HepG2 (cell line): ENCODE measurements around the gene EEF1AKMT1. TPM values are rescaled to one million over a fixed set of nuclear protein-coding genes. Genes with fewer than 3 reads are reported as not detected.
"Not testable (repeated sequence)": the region's sequence is repeated elsewhere in the genome, so short reads cannot be mapped to it uniquely, and the experiment has no call there.

ENCODE experiments used
- ATAC-seq: fragments of 200-7000 bp; cut with Tn5 transposase; 3 replicates; pipeline ENCODE4 v1.9.1; 2020; ENCODE audit warnings: mild to moderate bottlenecking, moderate library complexity
- BruUV-seq: library from RNA; stranded (reverse); fragments of 400-500 nt; replicated peaks from 2 replicates; lab custom pipeline; 2021; lab: Mats Ljungman, UMichigan
- CTCF ChIA-PET: fragments of 300-600 bp; formaldehyde crosslinking; extraction: SDS; loops from one replicate; lab custom pipeline; 2021; ENCODE audit warnings: low total read pairs, inconsistent platforms, low intra/inter-chr PET ratio; lab: Yijun Ruan, JAX
- POLR2A ChIA-PET: fragments of 350-600 bp; sonication (Branson Sonifier 250); formaldehyde crosslinking; loops from one replicate; lab custom pipeline; 2020; ENCODE audit warnings: antibody characterized with exemption, inconsistent platforms; lab: Yijun Ruan, JAX
- DNase-seq: peaks from one replicate; pipeline ENCODE4 v3.0.0-alpha.2; 2015; ENCODE audit warnings: low spot score
- FAIRE-seq: peaks from 3 replicates; lab custom pipeline; 2011; peaks lifted over from hg19 to GRCh38; lab: Jason Lieb, UNC
- H2AFZ ChIP-seq: one replicate; pipeline ENCODE4 v1.6.1; 2011; ENCODE audit warnings: low read length, inconsistent platforms
- H3K27ac ChIP-seq: fragments of 300-600 bp; 3 replicates; pipeline ENCODE4 v1.8.0; 2011; ENCODE audit warnings: mixed run types, mild to moderate bottlenecking, mixed read lengths, low read length, inconsistent platforms; ENCODE audit not compliant: insufficient read depth; ENCODE audit errors: extremely low read length
- H3K27me3 ChIP-seq, 2 experiments: fragments of 200-600 bp in 1 of 2; 2 replicates in 1 of 2; 3 replicates in 1 of 2; pipeline versions ENCODE4 v1.6.0 to v1.8.0; 2011; ENCODE audit warnings: low read length in 2 of 2, mild to moderate bottlenecking in 2 of 2, moderate library complexity in 2 of 2, inconsistent platforms in 1 of 2; ENCODE audit not compliant: insufficient read depth in 2 of 2, control insufficient read depth in 1 of 2
- H3K36me3 ChIP-seq, 2 experiments: fragments of 200-600 bp in 1 of 2; replicated peaks in 1 of 2; 2 replicates in 1 of 2; 3 replicates in 1 of 2; pipeline versions ENCODE4 v1.5.1 to v1.8.0; 2011; ENCODE audit warnings: low read length in 2 of 2, inconsistent platforms in 1 of 2; ENCODE audit not compliant: insufficient read depth in 2 of 2, control insufficient read depth in 1 of 2
- H3K4me1 ChIP-seq: 2 replicates; pipeline ENCODE4 v1.5.1; 2012; ENCODE audit warnings: low read length, inconsistent platforms; ENCODE audit not compliant: insufficient read depth
- H3K4me2 ChIP-seq: 2 replicates; pipeline ENCODE4 v1.6.0; 2011; ENCODE audit warnings: low read depth, low read length, inconsistent platforms
- H3K4me3 ChIP-seq, 3 experiments: fragments of 200-600 bp in 1 of 3; sonication (generic), shearing (Covaris generic) in 1 of 3; replicated peaks in 1 of 3; 2 replicates each; pipeline ENCODE4 v1.5.1; 2011 to 2016; ENCODE audit warnings: low read length in 3 of 3, inconsistent platforms in 2 of 3, low read depth in 2 of 3, mild to moderate bottlenecking in 2 of 3, control low read depth in 1 of 3, mixed read lengths in 1 of 3; ENCODE audit not compliant: insufficient read depth in 1 of 3
- H3K79me2 ChIP-seq: one replicate; pipeline ENCODE4 v1.6.1; 2011; ENCODE audit warnings: low read length, inconsistent platforms; ENCODE audit not compliant: insufficient read depth
- H3K9ac ChIP-seq: 2 replicates; pipeline ENCODE4 v1.6.0; 2011; ENCODE audit warnings: mild to moderate bottlenecking, low read depth, low read length, inconsistent platforms; ENCODE audit not compliant: insufficient read depth
- H3K9me3 ChIP-seq: 2 replicates; pipeline ENCODE4 v1.5.1; 2012; ENCODE audit warnings: mild to moderate bottlenecking, low read length
- H4K20me1 ChIP-seq: 2 replicates; pipeline ENCODE4 v1.6.0; 2011; ENCODE audit warnings: inconsistent platforms, mild to moderate bottlenecking, low read length, moderate library complexity; ENCODE audit not compliant: insufficient read depth
- CEBPG ChIP-seq: IDR thresholded peaks from 2 replicates; pipeline ENCODE4 v1.6.1; 2016
- CENPT ChIP-seq: sonication (generic); formaldehyde crosslinking; IDR thresholded peaks from 2 replicates; pipeline ENCODE4 v1.8.0; 2022; ENCODE audit warnings: low read depth, mild to moderate bottlenecking, moderate library complexity, missing genetic modification reagents
- FOXA1 ChIP-seq, 2 experiments: fragments of 450-650 bp in 1 of 2; sonication (generic) in 1 of 2; formaldehyde crosslinking in 1 of 2; IDR thresholded peaks; 2 replicates each; pipeline versions ENCODE4 v1.4.0 to v1.6.1; 2016 to 2020; ENCODE audit warnings: missing genetic modification reagents in 1 of 2
- FOXP1 ChIP-seq, 2 experiments: fragments of 450-650 bp in 1 of 2; IDR thresholded peaks; 2 replicates each; pipeline ENCODE4 v1.6.1; 2017 to 2018; ENCODE audit warnings: antibody characterized with exemption in 1 of 2
- HOXA5 ChIP-seq: sonication (generic); formaldehyde crosslinking; IDR thresholded peaks from 2 replicates; pipeline ENCODE4 v1.4.0; 2020; ENCODE audit warnings: missing genetic modification reagents
- MEIS2 ChIP-seq: sonication (generic); formaldehyde crosslinking; IDR thresholded peaks from 2 replicates; pipeline ENCODE4 v1.9.0; 2021; ENCODE audit warnings: mild to moderate bottlenecking, missing genetic modification reagents
- MXD4 ChIP-seq: IDR thresholded peaks from 2 replicates; pipeline ENCODE4 v1.6.1; 2016; ENCODE audit warnings: mild to moderate bottlenecking, missing biosample characterization, missing genetic modification reagents
- TBL1XR1 ChIP-seq: fragments of 150-350 bp; IDR thresholded peaks from 2 replicates; pipeline ENCODE4 v1.6.1; 2014; ENCODE audit warnings: borderline replicate concordance, low read length; ENCODE audit not compliant: partially characterized antibody
- ZFP82 ChIP-seq: sonication (generic); formaldehyde crosslinking; IDR thresholded peaks from 2 replicates; pipeline ENCODE4 v1.5.1; 2020; ENCODE audit warnings: mild to moderate bottlenecking, missing genetic modification reagents, borderline replicate concordance
- ZNF782 ChIP-seq: sonication (generic); formaldehyde crosslinking; IDR thresholded peaks from 2 replicates; pipeline ENCODE4 v1.4.0; 2020; ENCODE audit warnings: missing genetic modification reagents, mild to moderate bottlenecking, borderline replicate concordance
- WGBS: methylation state at CpG from one replicate; pipeline ENCODE4 v1.1.6; 2017; ENCODE audit warnings: low lambda C conversion rate; 5-methylcytosine and 5-hydroxymethylcytosine counted together
- in situ Hi-C: cut with HindIII; loops from 2 replicates; pipeline ENCODE4 v1.10.0; 2017; ENCODE audit warnings: low pct_unique_long_range_greater_than_20kb; ENCODE audit not compliant: extremely low pct_ligation_motif_present
- intact Hi-C: fragments of 100-400 bp; cut with micrococcal nuclease; formaldehyde crosslinking; loops from one replicate; pipeline ENCODE4 v1.10.0; 2022; ENCODE audit not compliant: unreplicated experiment
- polyA plus RNA-seq, 8 experiments: library from polyadenylated mRNA; depleted of rRNA in 3 of 8; stranded (reverse) in 7 of 8; unstranded in 1 of 8; fragments of >200 nt; fragmentation: Illumina TruSeq in 4 of 8; extraction: Trizol in 4 of 8; gene quantifications; 2 replicates each; pipeline versions ENCODE4 v1.2.1 to v1.2.3, GENCODE V29; 2011 to 2016; ENCODE audit warnings: low read depth in 4 of 8, missing spikeins in 1 of 8, mixed read lengths in 1 of 8; ENCODE audit not compliant: insufficient read depth in 1 of 8
- total RNA-seq, 5 experiments: library from RNA; depleted of rRNA; stranded (reverse); fragments of >200 nt; fragmentation: Illumina TruSeq; extraction: Trizol; gene quantifications; 2 replicates each; pipeline ENCODE4 v1.2.3, GENCODE V29; 2016; ENCODE audit warnings: low read depth in 1 of 5
- TF ChIP-seq, protein P1 (sequence below): sonication (generic); formaldehyde crosslinking; IDR thresholded peaks from 2 replicates; pipeline ENCODE4 v1.8.0; 2022; ENCODE audit warnings: missing genetic modification reagents, mild to moderate bottlenecking, moderate library complexity, borderline replicate concordance

Gene EEF1AKMT1
- total and polyA plus RNA-seq, 2 of the 13 experiments (the other 11 are each of a cell fraction or from before 2014, with no cell fraction given), result 6.0 to 16.1 TPM

- no peak overlapping the region for H3K4me3 ChIP-seq
- no peaks in the 10 kb centered on the region for H4K20me1 ChIP-seq
- H3K9ac ChIP-seq, result no peak overlapping the region
- H3K79me2 ChIP-seq, result no peaks in the 10 kb centered on the region
- ChIA-PET POLR2A (no interaction called here), CTCF (no interaction called here)
- 86% methylated on average over 1 of the region's 1 CpG for WGBS
- no peak overlapping the region for H2AFZ ChIP-seq
- H3K27me3 ChIP-seq, result no peaks in the 10 kb centered on the region
- no TSS peak for BruUV-seq
- no peak overlapping the region for H3K4me2 ChIP-seq
- no peaks in the 10 kb centered on the region for H3K9me3 ChIP-seq
- no peak for TF ChIP-seq ZFP82 (CRISPR knock-in tag)
- TF ChIP-seq CENPT (CRISPR knock-in tag), result no peak
- no peak for TF ChIP-seq FOXA1 (IDR thresholded peaks at IDR 0.05)
- no peak for TF ChIP-seq FOXA1 (CRISPR knock-in tag; IDR thresholded peaks at IDR 0.05)
- TF ChIP-seq, protein P1, sequence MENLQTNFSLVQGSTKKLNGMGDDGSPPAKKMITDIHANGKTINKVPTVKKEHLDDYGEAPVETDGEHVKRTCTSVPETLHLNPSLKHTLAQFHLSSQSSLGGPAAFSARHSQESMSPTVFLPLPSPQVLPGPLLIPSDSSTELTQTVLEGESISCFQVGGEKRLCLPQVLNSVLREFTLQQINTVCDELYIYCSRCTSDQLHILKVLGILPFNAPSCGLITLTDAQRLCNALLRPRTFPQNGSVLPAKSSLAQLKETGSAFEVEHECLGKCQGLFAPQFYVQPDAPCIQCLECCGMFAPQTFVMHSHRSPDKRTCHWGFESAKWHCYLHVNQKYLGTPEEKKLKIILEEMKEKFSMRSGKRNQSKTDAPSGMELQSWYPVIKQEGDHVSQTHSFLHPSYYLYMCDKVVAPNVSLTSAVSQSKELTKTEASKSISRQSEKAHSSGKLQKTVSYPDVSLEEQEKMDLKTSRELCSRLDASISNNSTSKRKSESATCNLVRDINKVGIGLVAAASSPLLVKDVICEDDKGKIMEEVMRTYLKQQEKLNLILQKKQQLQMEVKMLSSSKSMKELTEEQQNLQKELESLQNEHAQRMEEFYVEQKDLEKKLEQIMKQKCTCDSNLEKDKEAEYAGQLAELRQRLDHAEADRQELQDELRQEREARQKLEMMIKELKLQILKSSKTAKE (CRISPR knock-in tag), result no peak
- TF ChIP-seq ZNF782 (CRISPR knock-in tag), result no peak
- TF ChIP-seq TBL1XR1, result no peak
- no peak for TF ChIP-seq CEBPG (CRISPR knock-in tag)
- no peak for TF ChIP-seq MEIS2 (CRISPR knock-in tag)
- TF ChIP-seq FOXP1 (IDR thresholded peaks at IDR 0.05), result no peak
- TF ChIP-seq FOXP1 (CRISPR knock-in tag; IDR thresholded peaks at IDR 0.05), result no peak
- TF ChIP-seq HOXA5 (CRISPR knock-in tag), result no peak
- TF ChIP-seq MXD4 (CRISPR knock-in tag), result no peak
- no peak for ATAC-seq
- DNase-seq, result no peak
- intact Hi-C loops, result no loop called here
- H3K27ac ChIP-seq, result no peak overlapping the region
- no peak for FAIRE-seq
- in situ Hi-C loops, result no loop called here
- no peaks in the 10 kb centered on the region for H3K4me1 ChIP-seq
- no peaks in the 10 kb centered on the region for H3K36me3 ChIP-seq
These were observed 91.7 kb downstream of the EEF1AKMT1 start for GRCh38 chr13:20682061-20682460.

DNA sequence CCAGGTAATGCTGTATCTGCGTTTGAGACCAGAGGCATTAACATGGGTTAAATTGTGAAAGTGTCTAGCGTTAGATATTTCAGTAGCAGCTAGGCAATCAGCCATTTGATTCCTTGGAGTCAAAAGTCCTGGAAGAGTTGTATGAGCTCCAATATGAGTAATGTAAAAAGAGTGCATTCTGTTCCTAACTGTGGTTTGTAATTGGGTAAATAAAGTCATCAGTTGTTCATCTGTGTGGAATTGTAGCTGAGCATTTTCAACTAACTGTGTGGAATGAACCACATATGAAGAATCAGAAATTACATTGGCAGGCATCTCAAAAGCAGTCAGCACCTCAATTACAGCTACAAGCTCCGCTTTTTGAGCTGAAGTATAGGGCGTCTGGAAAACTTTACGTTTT, 92.3 kb downstream of the EEF1AKMT1 start:
- H3K27ac ChIP-seq, H3K9ac ChIP-seq, H3K4me1 ChIP-seq, H2AFZ ChIP-seq, intact Hi-C loops, H3K4me2 ChIP-seq, FAIRE-seq, ATAC-seq, H3K4me3 ChIP-seq, H3K27me3 ChIP-seq, in situ Hi-C loops, H4K20me1 ChIP-seq, H3K36me3 ChIP-seq, H3K79me2 ChIP-seq, BruUV-seq, DNase-seq, POLR2A ChIA-PET, CTCF ChIA-PET, H3K9me3 ChIP-seq: not testable (repeated sequence)
- 94% methylated on average over 5 of the region's 5 CpGs for WGBS
